ENCODE data around the gene PAPSS2. TPM values are rescaled to one million over a fixed set of nuclear protein-coding genes. Genes with fewer than 3 reads are reported as not detected.

Gene PAPSS2
- total RNA-seq, 4 donors from 2014 or later = 2.2 to 5.1 (median 4.5) TPM

GRCh38 chr10:87786421-87786820, 126.7 kb downstream of the PAPSS2 start:
- no peak overlapping the region for H3K4me3 ChIP-seq (ENCODE audit: low read depth, poor library complexity, severe bottlenecking)
- no peak for DNase-seq (ENCODE audit: low spot score in 2 of 2)
- WGBS, 2 donors = 96 to 98% methylated on average over 7 of the region's 7 CpGs
- intact Hi-C loops (cut with DNase I; ENCODE audit: low total_unique reads) = no loop called here
- TF ChIP-seq POLR2A (IDR thresholded peaks at IDR 0.05) (no peak), CTCF (IDR thresholded peaks at IDR 0.05) (no peak)

DNA sequence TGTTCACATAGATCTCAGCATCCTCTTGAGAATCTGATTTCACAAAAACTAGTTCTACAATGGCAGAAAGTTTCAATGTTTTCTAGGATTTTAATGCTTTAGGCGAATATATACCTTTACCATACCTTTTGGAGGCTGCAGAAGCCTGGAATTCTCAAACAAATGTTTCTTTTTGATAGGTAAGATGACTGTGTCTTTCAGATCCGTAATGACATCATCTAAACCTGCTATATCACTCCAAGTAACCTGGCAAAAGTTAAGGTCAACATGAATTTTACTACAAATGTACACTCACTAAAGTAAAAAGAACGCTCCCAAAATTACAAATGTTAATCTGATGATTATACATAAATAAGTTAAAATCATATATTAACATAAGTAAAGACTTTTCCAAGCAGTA, 130.5 kb downstream of the PAPSS2 start:
- intact Hi-C loops (cut with DNase I; ENCODE audit: low total_unique reads) = no loop called here
- H3K4me3 ChIP-seq (ENCODE audit: low read depth, poor library complexity, severe bottlenecking) = no peak overlapping the region
- no peak for DNase-seq (ENCODE audit: low spot score in 2 of 2)
- TF ChIP-seq POLR2A (IDR thresholded peaks at IDR 0.05) (no peak), CTCF (IDR thresholded peaks at IDR 0.05) (no peak)
- WGBS, 2 donors = 94 to 98% methylated on average over 3 of the region's 3 CpGs

DNA sequence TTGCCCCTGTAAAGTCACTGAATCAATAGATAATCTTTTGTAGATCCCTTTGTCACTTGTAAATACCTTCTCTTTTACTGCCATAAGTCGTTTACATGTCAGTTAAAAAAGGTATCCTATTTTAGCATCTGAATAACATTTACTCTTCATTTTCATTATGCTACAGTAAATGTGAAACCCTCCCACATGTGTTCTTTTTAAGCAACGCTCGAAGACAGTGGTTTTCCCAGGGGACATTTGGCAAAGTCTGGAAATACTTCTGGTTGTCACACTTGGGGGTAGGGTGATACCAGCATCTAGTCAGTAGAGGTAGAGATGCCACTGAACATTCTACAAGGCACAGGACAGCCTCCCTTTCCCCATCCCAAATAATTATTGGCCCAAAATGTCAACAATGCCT, 134.6 kb downstream of the PAPSS2 start:
- no peak for DNase-seq (ENCODE audit: low spot score in 2 of 2)

More for the DNA sequence above, 134.6 kb downstream of the PAPSS2 start:
- WGBS, 2 donors = 50 to 63% methylated on average over 3 of the region's 3 CpGs
- intact Hi-C loops (cut with DNase I; ENCODE audit: low total_unique reads) = no loop called here
- TF ChIP-seq POLR2A (IDR thresholded peaks at IDR 0.05) (no peak), CTCF (IDR thresholded peaks at IDR 0.05) (no peak)
- H3K4me3 ChIP-seq (ENCODE audit: low read depth, poor library complexity, severe bottlenecking) = no peak overlapping the region

Other genes with a start within 250 kb of the PAPSS2 start
- 10 to 100 TPM; 10.8 to 40.3 (median 23.7) TPM for gene MINPP1, start 155.0 kb upstream of the PAPSS2 start, total RNA-seq
- 10 to 100 TPM; 34.2 to 43.2 (median 38.5) TPM for gene ATAD1, start 158.3 kb downstream of the PAPSS2 start, total RNA-seq
- under 1 TPM; 0.04 to 0.95 (median 0.40) TPM for gene KLLN, start 203.7 kb downstream of the PAPSS2 start, total RNA-seq
- 10 to 100 TPM; 54.8 to 87.4 (median 68.8) TPM for gene PTEN, start 203.7 kb downstream of the PAPSS2 start, total RNA-seq

Data from lower leg skin (tissue), 4 donors.